RWPE1 (cell line): ENCODE results near the gene ADGRL2.

Source experiments
- CTCF ChIA-PET: fragments of 350-600 bp; sonication (Branson Sonifier 250); formaldehyde crosslinking; extraction: SDS; loops from one replicate; lab custom pipeline; 2021; lab: Yijun Ruan, JAX
- POLR2A ChIA-PET: fragments of 400-600 bp; formaldehyde crosslinking; extraction: SDS; loops from one replicate; lab custom pipeline; 2020; ENCODE audit warnings: antibody characterized with exemption; ENCODE audit not compliant: low non-redundant PET; lab: Yijun Ruan, JAX
- DNase-seq: peaks from one replicate; pipeline ENCODE4 v3.0.0; 2012; ENCODE audit warnings: low spot score
- H3K27ac ChIP-seq: fragments of 450-650 bp; 2 replicates; pipeline ENCODE4 v1.5.1; 2017
- CTCF ChIP-seq: fragments of 450-650 bp; conservative IDR thresholded peaks from 2 replicates; pipeline ENCODE4 v1.5.1; 2017; ENCODE audit warnings: low read depth, mild to moderate bottlenecking

ADGRL2 gene

GRCh38 chr1:81921851-81922462, 121.2 kb downstream of the ADGRL2 start:
- no peak for DNase-seq
- no peak for TF ChIP-seq CTCF
- CTCF ChIA-PET: interaction anchor here (0.7 kb wide), 1 partner anchor 15 kb away, joined by 3 read pairs; no protein-coding TSS in a partner anchor
- POLR2A ChIA-PET: no interaction called here
- H3K27ac ChIP-seq: no peak overlapping the region

GRCh38 chr1:81922955-81923354, 122.2 kb downstream of the ADGRL2 start:
- no peak for DNase-seq
- H3K27ac ChIP-seq: no peak overlapping the region
- POLR2A ChIA-PET: no interaction called here
- CTCF ChIA-PET: no interaction called here
- TF ChIP-seq CTCF: no peak

GRCh38 chr1:81929106-81929505, 128.4 kb downstream of the ADGRL2 start:
- no peak overlapping the region for H3K27ac ChIP-seq
- CTCF ChIA-PET: no interaction called here
- POLR2A ChIA-PET: no interaction called here
- DNase-seq: no peak
- TF ChIP-seq CTCF: no peak

- ChIA-PET CTCF (interaction anchor here (0.8 kb wide), 1 partner anchor 15 kb away, joined by 3 read pairs; no protein-coding TSS in a partner anchor), POLR2A (no interaction called here)
- H3K27ac ChIP-seq: no peak overlapping the region
- no peak for TF ChIP-seq CTCF
- DNase-seq: no peak
Observed at GRCh38 chr1:81936853-81937252, 136.1 kb downstream of the ADGRL2 start.

- CTCF ChIA-PET: interaction anchor here (0.5 kb wide), 1 partner anchor 819 kb away, joined by 3 read pairs; no protein-coding TSS in a partner anchor
- POLR2A ChIA-PET: no interaction called here
- H3K27ac ChIP-seq: no peak overlapping the region
- TF ChIP-seq CTCF: no peak
- DNase-seq: no peak
Observed at GRCh38 chr1:81937791-81938450, 137.2 kb downstream of the ADGRL2 start.

- TF ChIP-seq CTCF: no peak
Observed at GRCh38 chr1:81948495-81948894, 147.8 kb downstream of the ADGRL2 start.

More at GRCh38 chr1:81948495-81948894, 147.8 kb downstream of the ADGRL2 start:
- no peak overlapping the region for H3K27ac ChIP-seq
- DNase-seq: no peak
- ChIA-PET CTCF (no interaction called here), POLR2A (no interaction called here)
